Keratinocyte (primary cell): ENCODE data around the gene NOVA2.

ENCODE experiments used
- CTCF ChIP-seq, 3 experiments: IDR thresholded peaks in 1 of 3; conservative IDR thresholded peaks in 1 of 3; optimal IDR thresholded peaks in 1 of 3; 2 replicates in 2 of 3; 3 replicates in 1 of 3; pipeline versions ENCODE3 to v1.5.1; 2011; ENCODE audit warnings: low read length in 3 of 3, mild to moderate bottlenecking in 3 of 3, moderate library complexity in 2 of 3, control low read depth in 1 of 3, inconsistent platforms in 1 of 3; ENCODE audit not compliant: insufficient read depth in 2 of 3; ENCODE audit errors: extremely low read depth in 1 of 3
- EZH2 ChIP-seq: IDR thresholded peaks from one replicate; pipeline ENCODE4 v1.6.1; 2012; ENCODE audit warnings: inconsistent platforms, mild to moderate bottlenecking, low read length, moderate library complexity

GRCh38 chr19:46023311-46023779 lies 49.7 kb upstream of the NOVA2 start:
- no peak for TF ChIP-seq CTCF (optimal IDR thresholded peaks at IDR 0.05 in 1 of 3, IDR thresholded peaks at IDR 0.05 in 1 of 3, conservative IDR thresholded peaks at IDR 0.05 in 1 of 3; ENCODE audit: extremely low read depth in 1 of 3, insufficient read depth in 2 of 3, low read length in 3 of 3)
- no peak for TF ChIP-seq EZH2
